Stimulated activated CD4-positive, alpha-beta T cell treated with anti-CD3 and anti-CD28 coated beads, Interleukin-12 subunit alpha, Interleukin-12 subunit beta, amount 100 ng/mL, for 48 hours (primary cell): ENCODE measurements around the gene TMCO6.
"Not testable (repeated sequence)": the region's sequence is repeated elsewhere in the genome, so short reads cannot be mapped to it uniquely, and the experiment has no call there.

ENCODE experiments used
- DNase-seq, 3 donors: peaks; one replicate each; pipeline ENCODE4 v3.0.0-alpha.2; 2020; ENCODE audit warnings: low read depth in 2 of 3, low spot score in 1 of 3

Gene TMCO6

DNA sequence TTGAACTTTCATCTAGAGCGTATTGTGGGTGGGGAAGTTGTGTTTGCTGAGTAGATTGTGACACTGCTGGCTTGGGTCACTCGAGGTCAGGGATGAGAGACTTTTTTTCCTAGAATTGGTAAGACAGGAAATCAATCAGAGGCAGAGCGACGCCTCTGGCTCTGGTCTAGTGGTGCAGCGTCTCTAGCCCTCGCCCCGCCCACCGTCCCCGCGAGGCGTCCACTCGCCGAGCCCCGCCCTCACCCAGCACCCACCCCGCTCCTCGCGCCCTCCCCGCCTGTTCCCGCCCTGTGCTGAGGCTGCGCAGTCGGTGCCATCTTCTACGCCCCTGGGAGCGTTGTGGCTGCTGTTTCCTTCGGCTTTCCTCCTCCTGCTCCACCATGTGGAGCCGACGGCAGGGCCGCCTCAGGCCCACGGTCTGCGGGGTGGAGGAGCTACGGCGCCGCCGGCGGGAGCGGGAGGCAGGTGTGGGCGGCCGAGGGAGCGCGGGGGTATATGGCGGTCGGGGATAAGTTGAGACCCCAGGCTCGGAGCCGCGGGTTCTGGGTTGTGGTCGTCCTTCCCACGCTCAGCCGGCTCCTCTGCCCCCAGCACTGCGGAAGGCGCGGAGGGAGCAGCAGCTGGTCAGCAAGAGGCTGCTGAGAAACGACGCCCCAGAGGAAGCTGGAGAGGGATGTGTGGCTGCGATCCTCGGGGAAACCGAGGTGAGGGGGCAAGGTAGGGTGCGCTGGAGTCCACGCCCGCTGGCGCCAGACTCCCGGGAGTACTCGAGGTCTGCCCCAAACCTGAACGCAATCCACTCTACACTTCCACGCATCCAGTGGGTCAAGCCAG, at the start of gene TMCO6:
TSS of gene TMCO6 (plus strand) at position 304 of the 834 bp plus-strand sequence. CDS start at position 381, 77 bp downstream.
- peak; percentile 95 to 99 (median 97) for DNase-seq

DNA sequence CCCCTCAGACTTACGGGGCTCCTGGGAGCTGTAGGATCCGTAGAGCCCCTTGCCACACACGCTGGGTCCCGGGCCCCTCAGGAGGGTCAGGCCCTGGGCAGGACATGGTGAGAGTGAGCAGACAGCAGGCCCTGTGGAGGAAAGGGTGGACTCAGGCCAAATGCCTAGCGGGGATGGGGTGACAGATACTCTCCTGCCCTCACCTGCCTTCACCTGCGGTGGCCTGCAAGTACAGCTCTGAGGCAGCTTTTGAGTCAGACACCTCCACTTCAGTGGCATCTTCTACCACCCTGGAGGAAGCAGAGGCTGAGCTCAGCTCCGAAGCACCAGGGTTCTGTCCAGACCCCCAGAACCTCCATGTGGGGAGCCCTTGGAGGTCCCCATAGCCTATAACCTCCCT, 48.4 kb upstream of the TMCO6 start:
- no peak for DNase-seq

DNA sequence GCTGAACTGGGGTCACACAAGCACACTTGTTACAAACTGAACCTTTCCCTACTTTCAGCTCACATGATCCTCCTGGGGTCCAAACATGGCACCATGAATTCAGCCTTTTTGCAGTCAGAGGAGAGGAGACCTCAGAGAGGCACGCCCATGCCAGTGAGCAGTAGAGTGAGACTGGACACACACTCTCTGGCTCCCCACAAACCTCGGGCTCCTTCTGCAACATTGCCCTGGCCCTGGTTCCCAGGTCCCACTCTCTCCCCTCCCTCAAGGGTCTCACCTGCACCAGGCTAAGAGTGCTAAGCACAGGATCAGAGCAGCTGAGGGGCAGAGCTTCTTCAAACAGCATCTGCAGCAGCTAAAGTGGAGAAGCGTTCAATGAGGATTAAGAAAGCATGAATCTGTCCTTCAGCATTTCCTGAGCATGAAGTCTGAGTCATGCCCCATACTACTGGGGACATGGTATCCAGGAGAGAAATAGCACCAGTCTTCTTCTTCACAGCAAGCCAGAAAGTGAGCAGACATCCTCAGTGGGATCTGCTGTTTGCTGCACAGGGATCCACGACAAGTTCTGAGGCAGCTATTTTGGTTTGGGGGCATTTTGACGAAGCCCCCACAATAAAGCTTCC, 47.4 kb upstream of the TMCO6 start:
- DNase-seq, result no peak

DNA sequence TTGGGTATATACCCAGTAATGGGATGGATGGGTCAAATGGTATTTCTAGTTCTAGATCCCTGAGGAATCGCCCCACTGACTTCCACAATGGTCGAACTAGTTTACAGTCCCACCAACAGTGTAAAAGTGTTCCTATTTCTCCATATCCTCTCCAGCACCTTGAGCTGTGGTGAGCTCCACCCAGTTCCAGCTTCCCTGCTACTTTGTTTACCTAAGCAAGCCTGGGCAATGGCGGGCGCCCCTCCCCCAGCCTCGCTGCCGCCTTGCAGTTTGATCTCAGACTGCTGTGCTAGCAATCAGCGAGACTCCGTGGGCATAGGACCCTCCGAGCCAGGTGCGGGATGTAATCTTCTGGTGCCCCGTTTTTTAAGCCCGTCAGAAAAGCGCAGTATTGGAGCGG, 46.2 kb upstream of the TMCO6 start:
- not testable (repeated sequence) for DNase-seq

DNA sequence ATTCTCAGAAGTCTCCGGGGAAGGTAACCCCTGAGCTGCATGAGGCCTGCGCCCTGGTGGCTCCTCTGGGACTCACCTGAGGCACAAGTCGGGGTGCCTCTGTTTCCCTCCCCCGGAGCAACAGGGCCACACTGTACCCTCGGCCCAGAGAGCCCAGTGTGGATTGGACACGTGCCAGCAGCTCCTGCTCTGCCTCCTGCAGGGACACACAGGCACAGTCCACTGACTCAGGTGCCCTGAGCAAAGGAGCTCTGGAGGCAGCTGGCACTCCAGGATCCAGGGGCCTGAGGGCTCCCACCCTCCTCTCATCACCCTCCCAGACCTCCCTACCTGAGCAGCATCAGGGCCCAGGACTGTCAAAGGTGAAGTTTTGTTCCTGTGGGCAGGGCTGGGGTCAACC, 45.1 kb upstream of the TMCO6 start:
- DNase-seq, result no peak

DNA sequence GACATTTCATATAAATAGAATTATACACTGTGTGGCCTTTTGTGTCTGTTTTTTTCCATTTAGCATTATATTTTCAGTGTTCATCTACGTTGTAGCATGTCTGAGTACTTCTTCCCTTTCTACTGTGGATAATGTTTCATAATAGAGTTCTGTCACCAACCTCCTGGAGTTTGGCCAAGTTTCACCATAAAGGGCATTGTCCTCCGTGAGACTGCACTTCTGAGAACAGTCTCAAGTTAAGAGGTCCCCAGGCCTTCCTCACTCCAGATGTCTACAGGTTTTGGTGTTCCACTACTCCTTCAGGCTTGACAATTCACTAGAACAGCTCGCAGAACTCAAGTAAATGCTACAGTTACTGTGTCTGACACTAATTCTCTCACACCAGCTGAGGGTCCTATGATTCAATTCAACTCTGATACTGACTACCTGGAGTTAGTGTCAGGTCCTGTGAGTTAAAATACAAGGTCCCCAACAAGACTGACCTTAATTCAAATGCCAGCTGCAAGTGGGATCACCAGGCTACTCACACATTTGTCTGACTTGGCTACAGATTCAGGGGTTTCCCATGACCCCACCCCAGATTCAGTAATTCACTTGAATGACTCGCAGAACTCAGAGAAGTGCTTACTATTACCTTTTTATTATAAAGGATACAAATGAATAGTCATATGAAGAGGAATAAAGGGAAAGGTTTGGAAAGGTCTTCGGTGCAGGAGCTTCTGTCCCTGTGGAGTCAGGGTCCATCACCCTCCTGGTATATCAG, 43.5 kb upstream of the TMCO6 start:
- no peak for DNase-seq

DNA sequence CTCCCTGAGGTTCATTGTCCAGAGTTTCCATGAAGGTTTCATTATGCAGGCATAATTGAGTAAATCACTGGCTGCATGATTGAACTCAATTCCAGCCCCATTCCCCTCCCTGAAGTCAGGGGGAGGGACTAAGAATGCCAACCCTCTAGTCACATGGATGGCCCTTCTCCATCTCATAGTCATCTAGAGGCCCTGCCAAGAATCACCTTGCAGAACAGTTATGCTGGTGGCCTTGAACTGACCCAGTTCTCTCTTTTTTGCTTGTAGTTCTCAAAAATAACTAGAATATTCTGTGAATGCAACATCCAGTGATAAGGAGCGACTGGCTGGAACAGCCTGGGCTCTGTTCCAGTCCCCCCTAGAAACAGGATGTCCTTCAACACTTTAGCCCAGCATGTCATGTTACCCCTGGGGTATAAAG, 42.9 kb upstream of the TMCO6 start:
- DNase-seq, result no peak

DNA sequence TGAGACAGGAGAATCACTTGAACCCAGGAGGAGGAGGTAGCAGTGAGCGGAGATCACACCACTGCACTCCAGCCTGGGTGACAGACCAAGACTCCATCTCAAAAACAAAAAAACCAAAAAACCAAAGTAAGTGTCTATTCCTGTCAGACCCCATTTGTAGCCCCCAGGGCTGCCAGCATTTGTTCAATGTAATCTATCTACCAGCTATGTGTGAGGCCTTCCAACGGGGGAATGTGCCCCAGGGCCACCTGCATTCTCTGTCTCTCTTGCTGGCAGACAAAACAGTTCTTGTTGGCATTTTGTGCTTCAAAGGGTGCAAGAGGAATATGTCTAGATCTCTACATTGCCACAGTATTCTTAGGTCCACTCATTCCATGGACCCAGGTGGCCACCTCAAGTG, 40.4 kb upstream of the TMCO6 start:
- DNase-seq, result no peak

DNA sequence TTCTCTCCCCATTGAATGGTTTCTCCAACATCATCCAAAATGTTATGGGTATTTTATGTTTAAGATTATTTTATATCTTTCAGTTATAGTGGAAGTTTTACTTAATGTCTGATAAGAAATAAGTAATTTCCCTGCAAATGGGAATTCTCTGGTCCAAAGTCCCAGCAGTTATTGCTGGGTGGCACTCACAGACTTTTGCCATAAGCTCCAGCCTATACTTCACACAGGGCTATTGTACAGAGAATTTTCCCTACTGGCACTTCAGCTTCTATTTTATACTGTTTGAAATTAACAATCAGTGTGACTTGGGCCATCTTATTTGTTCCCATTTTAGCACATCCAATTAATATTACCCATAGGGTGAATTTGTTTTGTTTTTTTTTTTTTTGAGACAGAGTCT, 39.2 kb upstream of the TMCO6 start:
- DNase-seq, result no peak

DNA sequence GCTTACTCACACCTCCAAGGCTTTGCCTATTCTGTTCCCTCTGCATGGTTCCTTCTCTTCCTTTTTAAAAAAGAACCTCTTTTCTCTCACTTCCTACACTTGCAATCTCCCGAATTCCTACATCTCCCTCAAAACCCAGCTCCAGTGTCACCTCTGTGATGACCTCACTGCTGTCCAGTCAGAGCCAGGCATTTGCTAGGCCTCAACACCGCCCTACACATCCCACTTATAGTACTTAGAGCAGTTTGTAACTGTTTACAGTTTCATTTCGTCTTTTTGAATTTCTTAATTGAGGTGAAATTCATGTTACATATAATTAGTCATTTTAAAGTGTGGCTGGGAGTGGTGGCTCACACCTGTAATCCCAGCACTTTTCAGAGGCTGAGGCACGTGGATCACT, 37.1 kb upstream of the TMCO6 start:
- DNase-seq, result no peak

DNA sequence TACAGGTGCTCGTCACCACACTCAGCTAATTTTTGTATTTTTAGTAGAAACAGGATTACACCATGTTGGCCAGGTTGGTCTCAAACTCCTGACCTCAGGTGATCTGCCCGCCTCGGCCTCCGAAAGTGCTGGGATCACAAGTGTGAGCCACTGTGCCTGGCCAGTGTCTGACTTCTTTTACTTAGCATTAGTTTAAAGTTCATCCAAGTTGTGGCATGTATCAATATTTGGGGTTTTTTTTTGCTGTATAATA, 35.9 kb upstream of the TMCO6 start:
- not testable (repeated sequence) for DNase-seq

DNA sequence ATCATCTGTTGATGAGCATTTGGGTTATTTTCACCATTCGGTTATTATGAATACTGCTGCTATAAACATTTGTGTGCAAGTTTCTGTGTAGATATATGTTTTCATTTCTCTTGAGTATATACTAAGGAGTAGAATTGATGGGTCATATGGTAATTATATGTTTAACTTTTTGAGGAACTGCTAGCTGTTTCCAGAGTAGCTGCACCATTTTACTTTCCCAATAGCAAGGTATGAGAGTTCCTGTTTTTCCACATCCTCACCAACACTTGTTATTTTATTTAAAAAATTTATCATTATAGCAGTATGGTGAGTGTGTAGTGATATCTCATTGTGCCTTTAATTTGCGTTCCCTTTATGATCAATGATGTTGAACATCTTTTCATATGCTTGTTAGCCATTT, 35.5 kb upstream of the TMCO6 start:
- DNase-seq, result no peak

DNA sequence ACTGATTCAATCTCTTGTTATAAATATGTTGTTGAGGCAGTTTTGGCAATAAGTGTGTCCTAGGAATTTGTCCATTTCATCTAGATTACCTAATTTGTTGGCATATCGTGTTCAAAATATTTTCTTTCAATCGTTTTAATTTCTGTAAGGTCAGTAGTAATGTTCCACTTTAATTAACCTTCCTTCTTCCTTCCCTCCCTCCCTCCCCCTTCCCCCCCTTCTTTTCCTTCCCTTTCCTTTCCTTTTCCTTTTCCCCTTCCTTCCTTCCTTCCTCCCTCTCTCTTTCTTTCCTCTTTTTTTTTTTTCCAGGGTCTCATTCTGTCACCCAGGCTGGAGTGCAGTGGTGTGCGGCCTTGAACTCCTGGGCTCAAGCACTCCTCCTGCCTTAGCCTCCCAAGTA, 33.4 kb upstream of the TMCO6 start:
- DNase-seq, result no peak

DNA sequence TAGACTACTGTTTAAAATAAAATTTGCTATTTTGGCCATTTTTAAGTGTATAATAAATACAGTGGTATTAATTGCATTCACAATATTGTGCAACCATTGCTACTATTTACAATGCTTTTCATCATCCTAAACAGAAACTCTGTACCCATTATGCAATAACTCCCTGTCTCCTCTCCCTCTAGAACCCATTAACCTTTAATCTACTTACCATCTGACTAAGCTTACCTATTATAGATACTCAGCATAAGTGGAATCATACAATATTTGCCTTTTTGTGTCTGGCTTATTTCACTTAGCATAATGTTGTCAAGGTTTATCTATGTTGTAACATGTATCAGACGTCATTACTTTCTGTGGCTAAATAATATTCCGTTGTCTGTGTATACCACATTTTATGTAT, 32.2 kb upstream of the TMCO6 start:
- no peak for DNase-seq

DNA sequence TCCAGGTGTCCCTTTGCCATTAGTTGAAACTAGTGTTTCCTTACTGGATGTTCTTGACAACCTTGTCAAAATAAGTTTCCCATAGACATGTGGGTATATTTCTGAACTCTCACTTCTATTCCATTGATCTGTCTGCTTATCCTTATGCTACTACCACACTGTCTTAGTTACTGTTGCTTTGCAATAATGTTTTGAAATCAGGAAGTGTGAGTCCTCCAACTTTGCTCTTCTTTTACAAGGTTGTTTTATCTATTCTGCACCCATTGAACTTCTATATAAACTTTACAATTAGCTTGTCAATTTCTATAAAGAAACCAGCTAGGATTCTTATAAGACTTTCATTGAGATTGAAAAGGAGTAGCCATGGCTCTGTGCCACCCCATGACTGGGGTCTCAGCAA, 30.5 kb upstream of the TMCO6 start:
- DNase-seq, result no peak

DNA sequence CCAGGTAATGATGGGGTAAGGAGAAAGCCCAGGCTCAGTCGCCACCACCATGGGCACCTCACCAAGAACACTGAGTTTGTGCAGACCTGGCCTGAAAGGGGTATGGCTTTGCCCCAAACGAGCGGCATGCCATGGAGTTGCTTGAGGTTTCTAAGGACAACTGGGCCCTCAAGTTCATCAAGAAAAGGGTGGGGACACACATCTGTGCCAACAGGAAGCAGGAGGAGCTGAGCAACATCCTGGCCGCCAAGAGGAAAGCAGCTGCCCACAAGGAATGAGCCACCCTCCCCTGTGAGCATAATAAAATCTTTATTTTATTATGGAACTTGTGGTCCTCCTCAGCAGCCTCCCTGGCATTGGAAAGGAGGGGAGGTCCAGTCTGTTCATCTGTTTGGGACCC, 30.1 kb upstream of the TMCO6 start:
- no peak for DNase-seq

DNA sequence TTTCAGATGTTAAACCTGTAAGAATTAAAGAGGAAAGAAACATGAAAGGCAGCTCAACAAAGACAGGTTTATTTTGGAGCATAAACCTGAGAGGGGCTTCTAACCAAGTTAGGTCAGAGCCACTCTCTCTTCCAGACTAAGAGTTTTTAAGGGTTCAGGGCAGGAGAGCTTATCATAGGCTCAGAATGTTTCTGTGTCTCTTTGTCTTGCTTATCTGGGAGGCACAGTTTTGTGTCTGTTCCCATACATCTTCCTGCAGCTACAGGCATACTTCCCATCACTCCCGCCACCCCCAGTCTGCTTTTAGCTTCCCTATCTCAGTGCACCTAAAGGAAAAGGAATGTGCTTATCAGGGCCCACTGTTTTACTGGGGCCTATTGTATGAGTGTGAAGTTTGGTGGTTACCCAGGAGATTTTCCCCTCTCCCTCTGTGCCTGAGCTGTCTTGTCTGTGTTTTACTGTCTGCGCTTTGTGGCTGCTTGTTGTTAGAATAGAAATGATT, 28.2 kb upstream of the TMCO6 start:
- DNase-seq, result no peak

DNA sequence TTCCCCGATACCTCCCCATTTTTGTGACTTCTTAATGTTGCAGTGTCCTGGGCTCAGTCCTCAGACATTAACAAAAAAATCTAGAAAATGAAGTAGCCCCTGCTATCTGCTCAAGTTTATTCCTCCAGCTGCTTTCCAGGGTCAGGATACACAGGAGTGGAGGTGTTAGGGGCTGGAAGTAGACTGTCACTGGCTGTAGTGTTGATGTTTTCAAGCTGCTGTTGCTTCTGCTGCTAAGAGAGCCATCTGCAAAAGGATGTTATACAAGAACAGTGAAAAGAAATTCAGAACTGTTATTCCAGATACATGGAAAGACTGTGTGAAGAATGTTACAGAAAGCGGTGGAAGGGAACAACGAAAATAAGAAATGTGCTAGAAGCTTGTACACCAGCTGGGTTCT, 16.9 kb upstream of the TMCO6 start:
- no peak for DNase-seq

DNA sequence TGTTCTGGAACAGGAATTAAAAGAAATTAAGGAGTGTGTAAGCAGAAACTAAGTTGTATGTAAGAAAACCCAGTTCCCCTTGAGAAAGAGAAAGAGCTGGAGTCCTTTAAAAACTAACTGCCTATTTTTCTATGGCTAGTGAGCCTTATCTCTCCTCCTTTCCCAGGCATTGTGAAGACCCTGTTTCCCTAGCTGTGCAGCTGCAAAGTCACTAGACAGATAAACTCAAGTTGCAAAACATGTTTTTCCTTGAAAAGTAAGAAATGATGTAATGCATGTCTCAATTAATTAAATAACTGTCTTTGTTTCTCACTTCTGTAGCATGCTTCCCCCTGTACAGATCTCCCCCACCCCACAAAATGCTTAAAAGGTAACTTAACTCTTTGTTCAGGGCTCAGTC, 16.2 kb upstream of the TMCO6 start:
- not testable (repeated sequence) for DNase-seq

DNA sequence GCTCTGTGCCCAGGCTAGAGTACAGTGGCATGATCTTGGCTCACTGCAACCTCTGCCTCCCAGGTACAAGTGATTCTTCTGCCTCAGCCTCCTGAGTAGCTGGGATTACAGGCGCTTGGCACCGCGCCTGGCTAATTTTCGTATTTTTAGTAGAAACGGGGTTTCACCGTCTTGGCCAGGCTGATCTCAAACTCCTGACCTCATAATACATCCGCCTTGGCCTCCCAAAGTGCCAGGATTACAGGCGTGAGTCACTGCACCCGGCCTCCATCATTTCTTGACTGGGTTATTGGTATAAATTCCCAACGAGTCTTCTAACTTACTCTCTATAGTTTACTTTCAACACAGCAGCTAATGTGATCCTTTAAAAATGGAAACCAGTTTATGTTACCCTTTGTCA, 14.4 kb upstream of the TMCO6 start:
- not testable (repeated sequence) for DNase-seq

DNA sequence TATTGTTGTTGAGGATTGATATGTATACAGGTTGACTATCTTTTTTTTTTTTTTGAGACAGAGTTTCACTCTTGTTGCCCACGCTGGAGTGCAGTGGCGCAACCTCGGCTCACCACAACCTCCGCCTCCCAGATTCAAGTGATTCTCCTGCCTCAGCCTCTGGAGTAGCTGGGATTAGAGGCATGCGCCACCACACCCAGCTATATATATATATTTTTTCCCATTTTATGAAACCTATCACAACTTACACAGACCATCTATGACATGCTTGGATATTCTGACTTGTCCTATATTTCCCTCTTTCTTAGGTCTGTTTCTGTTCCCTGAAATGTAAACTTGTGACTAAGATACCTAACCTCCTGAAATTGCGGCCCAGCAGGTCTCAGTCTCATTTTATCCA, 11.3 kb upstream of the TMCO6 start:
- no peak for DNase-seq

DNA sequence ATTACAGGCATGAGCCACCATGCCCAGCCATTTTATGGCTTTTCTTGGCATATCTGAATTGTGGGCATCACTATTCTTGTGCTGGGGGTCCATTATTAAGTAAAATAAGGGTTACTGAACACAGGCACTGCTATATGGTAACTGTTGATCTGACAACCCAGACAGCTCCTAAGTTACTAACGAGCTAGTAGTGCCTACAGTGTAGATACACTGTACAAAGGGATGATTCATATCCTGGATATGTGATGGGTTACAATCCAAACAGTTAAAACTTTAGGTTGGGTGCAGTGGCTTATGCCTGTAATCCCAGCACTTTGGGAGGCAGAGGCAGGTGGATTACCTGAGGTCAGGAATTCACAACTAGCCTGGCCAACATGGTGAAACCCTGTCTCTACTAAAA, 10.5 kb upstream of the TMCO6 start:
- DNase-seq, result no peak
